ENCODE results near the gene CLCA2.

- TF ChIP-seq REST (IDR thresholded peaks at IDR 0.05; ENCODE audit: insufficient read depth in 1 of 2, low read depth in 2 of 2, low read length in 2 of 2): no peak
- no peak for TF ChIP-seq POLR2AphosphoS5 (IDR thresholded peaks at IDR 0.05; ENCODE audit: low read depth, low read length)
- TF ChIP-seq TAF1 (IDR thresholded peaks at IDR 0.05; ENCODE audit: borderline replicate concordance, insufficient read depth, low read length): no peak
- no peak for TF ChIP-seq SIN3A (IDR thresholded peaks at IDR 0.05; ENCODE audit: borderline replicate concordance, insufficient read depth, low read length)
These were observed 40.8 kb downstream of the CLCA2 start for GRCh38 chr1:86464819-86465218.

All from PFSK-1 (cell line).